ENCODE measurements around the gene DIP2C. TPM values are rescaled to one million over a fixed set of nuclear protein-coding genes. Genes with fewer than 3 reads are reported as not detected.

DIP2C gene
- polyA plus RNA-seq, 1 of the 3 experiments (the other 2 are of a cell fraction): 8.7 TPM

DNA sequence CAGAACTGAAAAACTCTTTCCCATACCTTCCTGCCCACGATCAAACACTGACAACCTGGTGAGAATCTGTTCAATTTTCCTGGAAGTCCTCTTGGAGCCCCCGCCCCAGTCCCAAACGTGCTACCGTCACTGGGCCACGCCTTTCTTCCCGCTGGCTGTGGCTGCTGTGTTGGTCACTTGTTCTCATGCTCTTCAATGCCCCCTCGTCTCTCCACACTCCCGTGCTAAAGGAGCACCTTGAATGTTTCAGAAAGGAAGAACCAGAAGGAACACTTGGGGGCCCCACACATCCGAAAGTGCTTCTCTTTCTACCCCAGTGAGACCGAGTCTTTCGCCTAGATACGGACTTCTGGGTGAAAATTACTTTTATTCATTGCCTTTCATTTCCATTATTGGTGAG is 215.1 kb downstream of the DIP2C start:
- no peak overlapping the region for H3K4me2 ChIP-seq
- ChIA-PET POLR2A (no interaction called here), CTCF (no interaction called here)
- H3K4me1 ChIP-seq (ENCODE audit: control insufficient read depth in 1 of 2, insufficient read depth in 2 of 2, low read depth in 1 of 2, low read length in 1 of 2): peaks cover 0 to 9% of the 10 kb centered on the region in 2 experiments; a peak in 1 of 4 replicates
- H4K20me1 ChIP-seq (ENCODE audit: insufficient read depth): no peaks in the 10 kb centered on the region
- TF ChIP-seq RFX5 (IDR thresholded peaks at IDR 0.05; ENCODE audit: low read length) (no peak), ZBTB33 (IDR thresholded peaks at IDR 0.05; ENCODE audit: borderline replicate concordance, low read depth) (no peak), NRF1 (IDR thresholded peaks at IDR 0.05; ENCODE audit: low read depth, low read length) (no peak), JUND (IDR thresholded peaks at IDR 0.05) (no peak), GATA2 (CRISPR knock-in tag; IDR thresholded peaks at IDR 0.05) (no peak), EZH2phosphoT487 (IDR thresholded peaks at IDR 0.05; ENCODE audit: borderline replicate concordance, low read depth) (no peak), MAX (IDR thresholded peaks at IDR 0.05; ENCODE audit: low read depth) (no peak), USF2 (IDR thresholded peaks at IDR 0.05; ENCODE audit: borderline replicate concordance, low read depth, low read length) (no peak), YY1 (IDR thresholded peaks at IDR 0.05; ENCODE audit: low read depth) (no peak), RXRA (IDR thresholded peaks at IDR 0.05; ENCODE audit: borderline replicate concordance, low read depth) (no peak), RCOR1 (IDR thresholded peaks at IDR 0.05; ENCODE audit: low read length) (no peak), FOXJ3 (CRISPR knock-in tag; IDR thresholded peaks at IDR 0.05) (no peak)
- TF ChIP-seq, protein P1, sequence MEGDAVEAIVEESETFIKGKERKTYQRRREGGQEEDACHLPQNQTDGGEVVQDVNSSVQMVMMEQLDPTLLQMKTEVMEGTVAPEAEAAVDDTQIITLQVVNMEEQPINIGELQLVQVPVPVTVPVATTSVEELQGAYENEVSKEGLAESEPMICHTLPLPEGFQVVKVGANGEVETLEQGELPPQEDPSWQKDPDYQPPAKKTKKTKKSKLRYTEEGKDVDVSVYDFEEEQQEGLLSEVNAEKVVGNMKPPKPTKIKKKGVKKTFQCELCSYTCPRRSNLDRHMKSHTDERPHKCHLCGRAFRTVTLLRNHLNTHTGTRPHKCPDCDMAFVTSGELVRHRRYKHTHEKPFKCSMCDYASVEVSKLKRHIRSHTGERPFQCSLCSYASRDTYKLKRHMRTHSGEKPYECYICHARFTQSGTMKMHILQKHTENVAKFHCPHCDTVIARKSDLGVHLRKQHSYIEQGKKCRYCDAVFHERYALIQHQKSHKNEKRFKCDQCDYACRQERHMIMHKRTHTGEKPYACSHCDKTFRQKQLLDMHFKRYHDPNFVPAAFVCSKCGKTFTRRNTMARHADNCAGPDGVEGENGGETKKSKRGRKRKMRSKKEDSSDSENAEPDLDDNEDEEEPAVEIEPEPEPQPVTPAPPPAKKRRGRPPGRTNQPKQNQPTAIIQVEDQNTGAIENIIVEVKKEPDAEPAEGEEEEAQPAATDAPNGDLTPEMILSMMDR (IDR thresholded peaks at IDR 0.05): no peak
- DNase-seq: no peak
- no peak overlapping the region for H3K27ac ChIP-seq (ENCODE audit: low read depth in 2 of 2, low read length in 1 of 2)
- 94% methylated on average over 12 of the region's 12 CpGs for WGBS (ENCODE audit: low lambda C conversion rate)
- H3K36me3 ChIP-seq (replicated peaks in 1 of 2; ENCODE audit: control insufficient read depth in 1 of 2, insufficient read depth in 2 of 2, low read length in 1 of 2): peaks cover 5 to 17% of the 10 kb centered on the region in 2 experiments
- H3F3A ChIP-seq (replicated peaks; ENCODE audit: insufficient read depth): no peaks in the 10 kb centered on the region
- H3K9ac ChIP-seq: no peak overlapping the region
- no peaks in the 10 kb centered on the region for H3K27me3 ChIP-seq (ENCODE audit: insufficient read depth)
- H3K4me3 ChIP-seq (ENCODE audit: low read depth in 2 of 2, low read length in 1 of 2): no peak overlapping the region
- no peak overlapping the region for H2AFZ ChIP-seq (ENCODE audit: low read depth)
- H3K9me3 ChIP-seq: no peaks in the 10 kb centered on the region
- no peaks in the 10 kb centered on the region for H3K79me2 ChIP-seq (ENCODE audit: insufficient read depth)
- H3K9me2 ChIP-seq: no peaks in the 10 kb centered on the region
